HG02840 (cell line): Measurements from ENCODE around the gene FER1L5.

Experiments
- ATAC-seq: cut with Tn5 transposase; IDR thresholded peaks from one replicate; pipeline ENCODE4 v1.9.1; 2021; ENCODE audit warnings: mild to moderate bottlenecking, moderate library complexity, moderate number of reproducible peaks; ENCODE audit not compliant: unreplicated experiment, low FRiP score

The FER1L5 gene

GRCh38 chr2:96669539-96670215, 27.1 kb downstream of the FER1L5 start:
- no peak for ATAC-seq

GRCh38 chr2:96679848-96680247, 37.3 kb downstream of the FER1L5 start:
- ATAC-seq: no peak

GRCh38 chr2:96680561-96681141, 38.1 kb downstream of the FER1L5 start:
- no peak for ATAC-seq

GRCh38 chr2:96681540-96681939, 39.0 kb downstream of the FER1L5 start:
- no peak for ATAC-seq

- no peak for ATAC-seq
These were observed 40.7 kb downstream of the FER1L5 start for GRCh38 chr2:96683307-96683706.

- no peak for ATAC-seq
These were observed 41.6 kb downstream of the FER1L5 start for GRCh38 chr2:96683972-96684820.

GRCh38 chr2:96684883-96685576, 42.5 kb downstream of the FER1L5 start:
- ATAC-seq: no peak

- ATAC-seq: no peak
These were observed 43.3 kb downstream of the FER1L5 start for GRCh38 chr2:96685577-96686459.

- no peak for ATAC-seq
These were observed 44.7 kb downstream of the FER1L5 start for GRCh38 chr2:96687266-96687665.

GRCh38 chr2:96687711-96688640, 45.4 kb downstream of the FER1L5 start:
- no peak for ATAC-seq

GRCh38 chr2:96688649-96689430, 46.3 kb downstream of the FER1L5 start:
- ATAC-seq: no peak

- no peak for ATAC-seq
These were observed 46.9 kb downstream of the FER1L5 start for GRCh38 chr2:96689431-96689991.

- ATAC-seq: no peak
These were observed 47.9 kb downstream of the FER1L5 start for GRCh38 chr2:96690306-96691021.

- no peak for ATAC-seq
These were observed 48.6 kb downstream of the FER1L5 start for GRCh38 chr2:96691022-96691612.

GRCh38 chr2:96692094-96692971, 49.8 kb downstream of the FER1L5 start:
- ATAC-seq: no peak
